Measurements from ENCODE around the gene STAG1. TPM values are rescaled to one million over a fixed set of nuclear protein-coding genes. Genes with fewer than 3 reads are reported as not detected.
"Not testable (repeated sequence)": the region's sequence is repeated elsewhere in the genome, so short reads cannot be mapped to it uniquely, and the experiment has no call there.

The STAG1 gene
- 24.6 and 27.5 TPM in 2 replicates for total RNA-seq (2014; rRNA removed)
- polyA plus RNA-seq (2012), result 6.0 TPM

- no peak for DNase-seq (ENCODE audit: low read depth)
Observed at GRCh38 chr3:136752172-136752421, at the start of gene STAG1. TSS of gene STAG1 (minus strand) at chr3:136752378. CDS start at chr3:136630898, 121,480 bp downstream.

- DNase-seq (ENCODE audit: low read depth), result not testable (repeated sequence)
Observed at GRCh38 chr3:136801146-136801545, 49.0 kb upstream of the STAG1 start.

- no peak for DNase-seq (ENCODE audit: low read depth)
Observed at GRCh38 chr3:136792556-136793330, 40.6 kb upstream of the STAG1 start.

- no peak for DNase-seq (ENCODE audit: low read depth)
Observed at GRCh38 chr3:136790786-136791185, 38.6 kb upstream of the STAG1 start.

- DNase-seq (ENCODE audit: low read depth), result no peak
Observed at GRCh38 chr3:136789976-136790375, 37.8 kb upstream of the STAG1 start.

- DNase-seq (ENCODE audit: low read depth), result no peak
Observed at GRCh38 chr3:136788154-136788553, 36.0 kb upstream of the STAG1 start.

GRCh38 chr3:136787349-136787748, 35.2 kb upstream of the STAG1 start:
- DNase-seq (ENCODE audit: low read depth), result peak; percentile 54

- DNase-seq (ENCODE audit: low read depth), result peak; percentile 67
Observed at GRCh38 chr3:136783708-136784191, 31.6 kb upstream of the STAG1 start.

GRCh38 chr3:136780741-136781140, 28.6 kb upstream of the STAG1 start:
- no peak for DNase-seq (ENCODE audit: low read depth)

- no peak for DNase-seq (ENCODE audit: low read depth)
Observed at GRCh38 chr3:136778865-136779264, 26.7 kb upstream of the STAG1 start.

GRCh38 chr3:136772709-136773108, 20.5 kb upstream of the STAG1 start:
- DNase-seq (ENCODE audit: low read depth), result no peak

- peak; percentile 26 for DNase-seq (ENCODE audit: low read depth)
Observed at GRCh38 chr3:136758160-136759102, 6.3 kb upstream of the STAG1 start.

GRCh38 chr3:136755192-136755591, 3.0 kb upstream of the STAG1 start:
- DNase-seq (ENCODE audit: low read depth), result no peak

GRCh38 chr3:136753326-136753939, 1.3 kb upstream of the STAG1 start:
- DNase-seq (ENCODE audit: low read depth), result no peak

GRCh38 chr3:136752422-136753325, 496 bp upstream of the STAG1 start:
- peak; percentile 97 for DNase-seq (ENCODE audit: low read depth)

GRCh38 chr3:136751316-136752171, 634 bp downstream of the STAG1 start:
- peak; percentile 87 for DNase-seq (ENCODE audit: low read depth)

GRCh38 chr3:136750897-136751315, 1.3 kb downstream of the STAG1 start:
- DNase-seq (ENCODE audit: low read depth), result no peak

- peak; percentile 12 for DNase-seq (ENCODE audit: low read depth)
Observed at GRCh38 chr3:136750209-136750896, 1.8 kb downstream of the STAG1 start.

- not testable (repeated sequence) for DNase-seq (ENCODE audit: low read depth)
Observed at GRCh38 chr3:136749602-136750001, 2.6 kb downstream of the STAG1 start.

Measured in LHCN-M2 (cell line).